CMK (cell line): Measurements from ENCODE around the gene FREM1.

Experiments used
- DNase-seq: peaks from one replicate; pipeline ENCODE4 v3.0.0-alpha.2; 2010; ENCODE audit warnings: low read depth

Gene FREM1

DNA sequence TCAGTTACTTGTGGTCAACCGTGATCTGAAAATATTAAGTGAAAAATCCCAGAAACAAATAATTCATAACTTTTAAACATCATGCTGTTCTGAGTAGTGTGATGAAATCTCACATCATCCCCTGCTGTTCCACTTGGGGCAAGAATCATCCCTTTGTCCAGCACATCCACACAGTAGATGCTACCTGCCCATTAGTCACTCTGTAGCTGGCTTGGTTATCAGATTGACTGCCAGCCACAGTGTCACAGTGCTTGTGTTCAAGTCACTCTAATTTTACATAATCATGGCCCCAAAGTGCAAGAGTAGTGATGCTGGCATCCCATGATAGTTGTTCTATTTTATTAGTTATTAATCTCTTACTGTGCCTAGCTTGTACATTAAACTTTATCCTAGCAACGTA, 148.6 kb downstream of the FREM1 start:
- no peak for DNase-seq

DNA sequence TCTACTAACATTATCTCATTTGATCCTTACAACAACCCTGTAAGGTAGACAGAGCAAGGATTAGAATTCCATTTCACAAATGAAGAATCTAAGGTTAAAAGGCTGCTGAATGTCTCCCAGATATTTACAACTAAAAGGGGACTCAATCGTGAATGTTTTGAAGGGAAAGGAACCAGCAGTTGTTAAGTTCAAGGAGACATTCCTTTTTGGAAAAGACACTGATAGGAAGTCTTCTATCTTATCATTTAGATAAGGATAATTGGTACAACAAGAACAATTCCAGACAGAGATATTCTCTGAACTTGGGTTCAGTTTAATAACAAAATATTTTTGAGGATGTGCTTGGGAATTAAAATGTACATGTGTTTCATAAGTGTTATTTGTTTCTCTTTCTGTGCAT, 150.2 kb downstream of the FREM1 start:
- no peak for DNase-seq

DNA sequence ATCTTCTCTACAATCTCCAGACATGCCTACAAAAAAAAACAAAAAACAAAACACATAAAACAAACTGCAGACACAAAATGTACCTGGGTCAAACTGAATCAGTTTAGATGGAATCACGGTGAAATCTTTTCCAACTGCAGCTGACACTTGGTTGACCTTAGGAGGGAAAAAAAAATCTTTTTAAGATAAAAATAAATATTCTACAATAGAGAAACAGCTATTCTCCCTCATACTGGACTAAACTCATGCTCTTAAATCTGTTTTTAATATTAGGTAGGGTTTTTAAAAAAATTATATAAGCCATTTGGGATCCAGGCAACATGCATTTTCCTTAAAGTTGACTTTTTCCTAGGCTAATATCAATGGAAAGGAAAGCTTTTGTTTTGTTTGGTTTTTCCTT, 153.9 kb downstream of the FREM1 start:
- no peak for DNase-seq

DNA sequence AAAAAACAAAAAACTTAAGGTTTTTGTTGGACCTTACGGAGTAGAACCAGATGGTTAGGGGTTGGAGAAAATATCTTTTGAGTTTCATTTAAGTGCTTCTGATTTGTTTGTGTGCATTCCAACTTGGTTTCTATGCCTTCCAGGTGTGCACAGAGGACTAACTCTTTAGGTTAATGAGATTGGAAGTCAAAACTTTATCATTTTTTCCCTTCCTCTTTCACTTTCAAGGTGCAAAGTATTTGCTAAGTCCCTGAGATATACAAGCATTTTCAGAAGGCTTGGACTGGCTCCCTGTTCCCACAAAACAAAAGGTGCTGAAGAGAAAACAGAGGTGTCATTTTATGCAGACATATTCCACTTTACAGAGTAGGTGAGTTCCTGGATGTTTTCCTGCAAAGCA, 157.4 kb downstream of the FREM1 start:
- no peak for DNase-seq

DNA sequence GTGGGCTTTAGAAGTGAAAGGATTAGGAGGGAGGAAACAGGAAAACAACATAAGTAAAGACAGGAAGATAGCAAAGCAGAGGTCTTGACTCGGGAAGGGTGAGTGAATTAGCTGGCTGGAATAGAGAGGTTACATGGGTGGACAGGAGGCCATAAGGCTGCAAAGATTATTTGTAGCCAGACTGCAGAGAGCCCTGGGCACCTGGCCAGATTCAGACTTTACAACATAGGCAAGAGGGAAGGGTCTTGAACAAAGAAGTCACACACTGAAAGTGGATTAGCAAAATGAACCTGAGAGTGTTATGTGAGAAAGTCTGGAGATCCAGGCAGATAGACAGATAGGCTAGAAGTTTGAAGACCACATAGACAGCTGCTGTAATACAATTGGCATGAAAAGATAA, 158.0 kb downstream of the FREM1 start:
- no peak for DNase-seq

DNA sequence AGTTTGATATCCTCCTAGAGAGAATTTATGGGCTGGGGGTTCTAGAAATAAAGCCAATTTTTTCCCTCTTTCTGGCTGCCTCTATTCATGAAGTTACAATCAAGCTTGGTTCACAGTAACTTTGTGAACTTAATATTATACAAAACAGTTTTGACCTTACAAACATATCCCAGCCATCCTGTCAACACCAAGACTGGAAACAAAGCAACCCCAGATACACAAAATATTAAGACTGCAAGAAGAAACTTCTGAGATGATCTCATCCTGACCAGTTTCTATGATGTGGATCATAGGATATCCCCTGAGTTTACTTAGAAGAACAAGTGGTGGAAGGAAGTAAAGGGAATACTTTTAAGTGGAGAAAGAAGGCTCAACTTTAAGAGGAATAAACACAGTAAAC, 159.4 kb downstream of the FREM1 start:
- no peak for DNase-seq

DNA sequence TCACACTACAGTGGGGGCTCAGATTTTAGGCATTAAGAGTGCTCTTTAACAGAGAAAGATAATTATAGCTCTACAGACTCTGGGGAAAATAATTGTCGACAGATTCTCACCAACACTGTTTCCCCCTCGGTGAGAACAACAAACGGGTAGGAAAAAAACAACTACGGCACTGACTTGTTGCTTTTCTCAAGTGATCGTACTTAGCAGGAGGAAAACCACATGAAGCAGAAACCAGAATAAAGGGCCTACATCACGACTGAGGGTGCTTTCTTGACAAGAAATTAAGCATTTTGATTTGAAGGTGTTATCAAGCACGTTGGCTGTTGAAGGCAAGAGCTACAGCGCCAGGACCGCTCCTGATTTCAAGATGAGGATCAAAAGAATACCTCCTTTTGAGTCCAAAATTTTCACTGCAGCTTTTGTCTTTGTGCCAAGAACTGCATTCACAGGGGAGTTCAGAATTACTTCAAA, 160.5 kb downstream of the FREM1 start:
- DNase-seq: no peak

DNA sequence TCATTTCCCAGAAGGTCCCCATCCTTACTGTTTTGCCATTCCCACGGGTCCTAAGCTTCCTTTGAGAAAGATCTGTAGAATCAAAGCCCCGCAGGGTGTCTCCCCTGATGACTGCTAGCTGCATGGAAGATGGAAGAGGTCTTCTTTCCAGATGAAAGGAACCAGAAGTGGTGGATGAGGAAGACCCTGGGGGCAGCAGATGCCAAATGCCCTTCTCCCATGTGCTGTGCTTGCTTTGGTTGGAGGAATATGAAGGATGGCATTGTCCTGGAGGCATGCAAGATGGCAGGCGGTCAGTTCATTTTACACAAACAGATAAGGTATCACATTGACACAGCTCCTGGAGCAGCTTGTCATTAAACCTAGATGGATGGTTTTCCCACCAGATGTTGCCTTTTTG, 161.9 kb downstream of the FREM1 start:
- no peak for DNase-seq

DNA sequence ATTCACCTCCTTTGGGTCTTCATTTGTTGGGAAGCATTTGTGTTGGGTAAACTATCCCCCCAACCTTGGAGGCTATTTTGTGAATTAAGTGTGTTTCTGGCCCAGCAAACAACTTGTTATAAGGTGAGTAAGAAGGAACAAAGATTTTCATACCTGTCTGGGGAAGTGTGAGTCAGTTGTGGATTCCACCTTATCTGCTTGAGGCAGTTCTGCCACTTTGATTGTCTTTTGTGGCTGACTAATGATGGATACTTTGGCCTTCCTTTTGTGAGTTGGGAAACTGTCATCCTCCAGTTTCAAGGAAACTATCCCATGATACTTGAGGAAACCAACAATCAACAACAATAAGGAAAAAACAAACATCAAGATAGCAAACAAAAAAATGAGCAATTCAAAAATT, 163.1 kb downstream of the FREM1 start:
- DNase-seq: no peak

DNA sequence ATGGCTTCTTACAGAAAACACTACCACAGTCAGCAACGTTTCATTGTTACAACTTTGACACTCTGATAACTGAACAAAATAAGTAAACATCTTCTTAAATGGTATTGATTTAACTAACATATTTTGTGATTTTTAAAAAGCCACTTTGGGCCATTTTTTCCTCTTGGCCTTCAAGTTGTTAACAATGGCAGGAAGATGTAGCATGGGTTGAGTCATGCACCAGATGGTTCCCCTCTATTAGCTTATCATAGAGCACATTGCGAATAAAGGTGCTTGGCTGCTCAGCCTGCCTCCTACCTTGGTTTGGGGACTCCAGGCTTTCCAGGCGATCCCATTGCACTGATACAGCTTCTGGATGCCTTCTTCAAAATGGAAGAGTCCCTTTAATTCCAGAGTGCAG, 163.6 kb downstream of the FREM1 start:
- DNase-seq: no peak

DNA sequence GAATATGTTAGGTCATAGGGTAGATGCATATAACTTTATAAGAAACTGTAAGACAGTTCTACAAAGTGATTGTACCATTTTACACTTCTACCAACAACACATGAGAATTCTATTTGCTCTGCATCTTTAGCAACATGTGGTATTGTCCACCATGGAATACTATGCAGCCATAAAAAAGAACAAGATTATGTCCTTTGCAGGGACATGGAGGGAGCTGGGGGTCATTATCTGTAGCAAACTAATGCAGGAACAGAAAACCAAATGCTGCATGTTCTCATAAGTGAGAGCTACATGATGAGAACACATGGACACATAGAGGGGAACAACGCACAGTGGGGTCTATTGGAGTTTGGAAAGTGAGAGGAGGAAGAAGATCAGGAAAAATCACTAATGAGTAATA, 165.5 kb downstream of the FREM1 start:
- DNase-seq: no peak

DNA sequence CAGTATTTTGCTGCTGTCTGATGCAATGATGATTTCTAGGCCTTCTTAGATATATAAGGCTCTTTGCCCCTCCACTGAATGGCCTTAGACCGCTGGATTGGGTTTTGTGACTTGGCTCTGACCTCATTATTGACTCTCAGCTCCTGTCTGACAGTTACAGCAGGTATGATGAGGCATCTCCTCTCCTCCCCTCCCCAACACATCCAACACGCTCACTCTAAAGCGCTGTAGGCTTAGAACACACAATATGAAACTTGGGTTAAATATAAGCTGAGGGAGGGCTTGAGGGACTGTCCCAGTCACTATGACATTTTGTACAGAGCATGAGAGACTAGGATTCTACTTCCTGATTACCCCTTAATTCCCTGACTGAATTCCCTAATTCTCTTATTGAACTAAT, 168.9 kb downstream of the FREM1 start:
- DNase-seq: no peak

DNA sequence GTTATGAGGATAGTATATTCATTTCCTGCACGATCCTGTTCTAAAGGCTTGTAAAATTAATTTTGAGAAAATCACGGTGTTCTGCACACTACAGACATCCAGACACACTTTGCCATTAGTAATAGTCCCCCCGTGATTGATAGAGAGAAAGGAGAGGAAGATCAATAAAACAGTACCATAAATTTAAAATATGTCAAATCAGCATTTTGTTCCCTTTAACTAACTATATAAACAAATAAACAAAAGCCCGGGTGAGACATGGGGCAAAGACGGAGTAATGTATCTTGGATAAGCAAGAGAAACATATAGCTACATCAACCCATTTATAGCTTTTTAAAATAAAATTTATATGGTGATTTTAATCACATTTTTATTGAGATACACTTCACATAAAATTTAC, 177.1 kb downstream of the FREM1 start:
- DNase-seq: no peak

DNA sequence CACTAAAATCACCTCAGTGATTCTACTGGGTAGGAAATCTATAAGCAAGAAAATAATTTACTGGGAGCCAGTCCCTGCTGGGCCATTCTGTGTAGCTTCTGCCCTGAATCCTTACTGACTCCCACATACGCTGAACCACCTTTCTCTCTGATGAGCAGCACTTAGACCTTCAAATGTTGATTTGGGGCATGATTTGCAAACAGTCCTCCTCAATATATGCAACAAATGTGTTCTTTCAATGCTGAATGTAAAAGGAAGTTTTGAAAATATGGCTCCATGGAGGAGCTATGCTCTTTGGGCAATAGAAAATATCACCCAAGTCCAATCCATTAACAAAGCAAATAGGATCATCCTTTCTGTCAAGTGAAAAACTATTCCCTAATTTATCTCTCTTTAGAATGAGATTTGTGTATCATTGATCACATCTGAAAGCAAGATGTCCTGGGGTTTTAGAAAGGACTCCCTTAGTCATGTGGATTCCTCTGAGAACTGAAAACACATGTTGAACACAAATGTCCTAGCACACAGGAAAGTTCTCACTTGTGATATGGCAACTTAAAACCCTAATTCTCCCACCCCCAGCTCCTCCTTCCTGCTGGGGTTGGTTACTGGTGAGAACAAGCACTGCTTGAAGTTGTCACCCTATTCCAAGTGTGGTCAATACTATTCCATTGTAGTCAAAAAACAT, 178.8 kb downstream of the FREM1 start:
- no peak for DNase-seq

DNA sequence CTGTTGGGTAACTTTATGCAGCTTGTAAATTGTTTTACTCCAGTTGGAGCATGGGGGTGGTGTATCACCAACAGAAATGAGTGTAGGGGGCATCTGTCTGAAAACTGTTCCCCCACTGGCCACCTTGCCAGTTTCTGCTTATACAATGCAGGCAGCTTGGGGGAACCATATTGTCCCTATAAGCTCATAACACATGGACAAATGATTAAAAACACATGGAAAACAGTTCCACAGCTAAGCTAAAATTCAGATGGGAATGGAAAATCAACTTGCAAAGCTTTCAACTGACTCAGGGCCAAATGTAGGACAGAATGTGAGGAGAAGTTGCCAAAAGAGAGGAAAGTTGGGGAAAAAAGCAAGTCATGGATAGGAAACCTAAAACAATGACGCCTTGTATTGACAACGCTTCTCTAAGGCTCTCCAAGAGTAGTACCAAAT, 179.7 kb downstream of the FREM1 start:
- no peak for DNase-seq

DNA sequence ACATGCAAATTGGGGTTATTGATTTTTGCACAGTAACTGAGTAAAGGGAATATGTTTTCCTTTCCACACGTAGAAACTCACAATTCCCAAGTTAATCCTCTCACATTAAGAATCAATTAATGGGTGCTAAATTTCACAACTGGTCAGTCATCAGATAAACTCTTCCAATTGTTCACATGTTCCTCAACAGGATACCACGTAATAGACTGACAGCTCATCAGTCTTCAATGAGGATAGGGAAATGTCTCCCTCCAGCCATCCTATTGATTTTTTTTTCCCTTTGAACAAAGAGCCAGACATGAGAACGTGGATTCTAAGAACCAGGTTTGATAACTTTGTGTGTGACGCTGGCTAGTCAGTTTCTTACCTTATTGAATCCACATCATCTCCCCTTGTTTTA, 186.9 kb downstream of the FREM1 start:
- no peak for DNase-seq

DNA sequence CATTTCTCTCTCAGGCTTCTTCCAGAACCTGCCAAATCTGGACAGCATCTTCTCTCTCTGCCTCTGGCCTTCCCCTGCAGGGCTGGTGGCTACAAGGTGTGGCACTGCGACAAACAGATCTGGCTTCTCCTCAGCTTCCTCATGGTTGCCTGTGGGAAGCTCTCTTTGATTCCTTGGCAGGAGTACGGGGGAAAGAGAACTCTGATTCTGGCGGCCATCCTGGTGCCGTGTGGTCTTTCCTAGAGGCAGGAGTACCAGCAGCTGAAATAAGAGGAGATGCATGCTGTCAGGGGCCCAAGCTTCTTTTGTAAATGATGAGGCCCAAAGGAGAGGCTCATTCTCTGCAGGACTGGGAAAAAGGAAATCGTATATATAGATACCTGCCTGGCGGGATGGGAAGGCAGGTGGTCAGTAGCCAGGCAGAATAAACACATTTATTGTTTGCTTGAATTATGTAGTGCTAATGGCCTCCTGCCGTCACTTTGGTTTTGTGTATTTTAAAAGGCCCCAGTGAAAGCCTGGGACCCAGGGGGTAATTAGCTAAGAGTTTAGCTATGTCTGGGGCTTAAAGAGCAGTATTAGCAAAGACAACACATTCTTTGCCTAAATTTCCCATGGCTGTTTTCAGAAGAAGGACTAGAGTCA, 187.7 kb downstream of the FREM1 start, which contains the start of gene CER1:
Gene CER1, minus strand, starts transcription at position 343 of the 645 bp plus-strand sequence. Its CDS starts 61 bp downstream, at position 282.
- DNase-seq: no peak

DNA sequence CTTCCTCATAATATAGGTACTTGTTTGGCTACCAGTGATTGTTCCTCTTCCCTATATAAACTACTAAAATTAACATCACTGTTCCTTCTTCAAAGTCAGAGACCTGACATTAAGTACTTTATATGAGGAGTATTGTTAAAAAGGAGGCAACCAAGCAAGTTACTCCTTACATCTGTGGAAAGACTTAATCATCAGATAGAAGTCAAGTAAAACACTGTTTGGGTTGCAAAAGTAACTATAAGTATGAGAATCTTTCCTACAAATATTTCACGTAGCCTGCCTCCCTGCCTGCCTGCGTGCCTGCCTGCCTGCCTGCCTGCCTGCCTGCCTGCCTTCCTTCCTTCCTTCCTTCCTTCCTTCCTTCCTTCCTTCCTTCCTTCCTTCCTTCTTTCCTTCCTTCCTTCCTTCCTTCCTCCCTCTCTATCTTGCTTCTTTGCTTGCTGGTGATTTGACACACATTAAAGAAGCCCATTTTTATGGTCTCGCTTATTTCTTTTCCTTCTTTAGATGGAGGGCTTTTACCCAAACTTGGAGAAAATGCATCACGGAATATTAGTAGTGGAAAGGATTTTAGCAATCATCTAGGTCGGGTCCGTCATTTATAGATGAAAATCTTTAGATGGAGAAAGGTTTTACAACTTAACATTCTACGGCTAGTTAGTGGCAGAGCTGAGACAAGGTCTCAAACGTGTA, 190.9 kb downstream of the FREM1 start:
- DNase-seq: no peak

DNA sequence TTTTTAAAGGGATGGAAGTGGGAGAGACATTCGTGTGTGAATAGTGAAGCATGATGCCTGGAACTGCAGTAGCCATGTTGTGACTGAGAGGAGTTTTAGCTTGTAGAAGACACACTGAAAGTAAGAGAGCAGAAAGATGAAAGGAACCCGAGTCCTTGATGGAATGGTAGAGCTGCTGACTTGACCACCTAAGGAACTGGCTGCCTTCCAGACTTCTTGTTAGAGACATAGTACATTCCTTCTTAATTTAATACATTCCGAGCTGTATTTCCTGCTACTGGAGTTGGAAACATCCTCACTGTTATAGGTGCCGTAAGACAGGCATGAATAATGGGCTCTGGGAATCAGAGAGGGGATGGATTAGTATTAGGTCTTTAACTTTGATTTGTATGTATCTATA, 195.1 kb downstream of the FREM1 start:
- DNase-seq: no peak

DNA sequence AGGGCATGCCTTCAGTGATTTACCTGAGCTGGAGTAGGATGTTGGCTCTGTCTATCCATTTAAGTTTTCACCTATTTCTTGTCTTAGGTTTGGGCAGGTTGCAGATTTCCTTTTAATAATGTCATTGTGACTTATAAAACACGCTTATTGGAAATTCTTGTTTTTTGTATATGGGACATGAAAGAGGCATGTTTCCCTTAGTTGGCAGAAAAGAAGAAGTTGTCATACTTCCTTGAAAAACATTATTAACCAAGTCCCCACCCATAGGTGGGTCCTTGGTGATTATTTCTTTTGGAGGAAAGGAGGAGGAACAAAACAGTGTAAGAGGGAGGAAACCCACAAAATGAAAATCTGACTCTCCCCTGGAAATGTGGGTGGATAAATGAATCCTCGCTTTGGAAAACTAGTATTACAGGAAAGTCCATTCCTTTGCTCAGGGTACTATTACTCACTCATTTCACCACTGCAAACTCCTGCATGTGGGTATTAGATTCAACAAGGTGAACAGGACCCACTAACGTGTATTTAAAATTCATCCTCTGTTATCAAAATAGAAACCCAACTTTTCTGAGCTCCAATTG, 197.0 kb downstream of the FREM1 start:
- DNase-seq: no peak

DNA sequence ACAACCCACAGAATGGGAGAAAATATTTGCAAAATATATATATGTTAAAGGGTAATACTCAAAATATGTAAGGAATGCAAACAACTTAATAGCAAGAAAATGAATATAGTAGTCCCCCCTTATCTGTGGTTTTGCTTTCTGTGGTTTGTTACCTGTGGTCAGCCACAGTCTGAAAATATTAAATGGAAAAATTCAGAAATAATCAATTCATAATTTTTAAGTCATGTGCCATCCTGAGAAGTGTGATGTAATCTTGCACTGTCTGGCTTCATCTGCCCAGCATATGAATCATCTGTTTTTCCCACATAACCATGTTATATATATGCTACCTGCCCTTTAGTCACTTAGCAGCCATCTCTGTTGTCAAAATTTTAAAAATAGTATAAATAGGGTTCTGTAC, 199.4 kb downstream of the FREM1 start:
- DNase-seq: no peak

DNA sequence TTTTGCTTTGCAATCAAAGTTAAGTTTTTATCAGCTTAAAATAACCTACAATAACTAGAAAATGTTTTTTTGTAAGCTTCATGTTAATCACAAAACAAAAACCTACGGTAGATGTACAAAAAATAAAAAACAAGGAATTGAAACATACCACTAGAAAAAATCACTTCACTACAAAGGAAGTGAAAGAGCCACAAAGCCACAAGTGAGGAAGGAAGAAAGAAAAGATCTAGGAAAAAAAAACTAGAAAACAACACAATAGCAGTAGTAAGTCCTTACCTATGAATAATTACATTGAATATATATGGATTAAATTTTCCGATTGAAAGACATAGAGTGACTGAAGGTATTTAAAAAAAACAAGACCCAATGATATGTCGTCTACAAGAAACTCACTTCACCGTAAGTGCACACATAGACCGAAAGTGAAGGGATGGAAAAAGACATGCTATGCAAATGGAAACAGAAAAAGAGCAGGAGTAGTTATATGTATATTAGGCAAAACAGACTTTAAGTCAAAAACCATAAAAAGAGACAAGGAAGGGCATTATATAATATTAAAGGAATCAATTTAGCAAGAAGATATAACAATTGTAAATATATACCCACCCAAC, 203.6 kb downstream of the FREM1 start:
- DNase-seq: no peak
